Brain microvascular endothelial cell (primary cell): Measurements from ENCODE around the gene ASCL2.

Experiments
- DNase-seq: peaks from one replicate; pipeline ENCODE4 v3.0.0-alpha.2; 2020
- H3K27ac ChIP-seq: fragments of 250-450 bp; sonication (Bioruptor Pico); 2 replicates; pipeline ENCODE4 v1.5.1; 2020; ENCODE audit warnings: mild to moderate bottlenecking, moderate library complexity
- H3K27me3 ChIP-seq: fragments of 250-450 bp; sonication (Bioruptor Pico); replicated peaks from 2 replicates; pipeline ENCODE4 v1.5.1; 2020; ENCODE audit warnings: mild to moderate bottlenecking
- H3K36me3 ChIP-seq: fragments of 250-450 bp; sonication (Bioruptor Pico); replicated peaks from 2 replicates; pipeline ENCODE4 v1.5.1; 2020; ENCODE audit warnings: mild to moderate bottlenecking
- H3K4me3 ChIP-seq: 2 replicates; pipeline ENCODE4 v1.5.1; 2011; ENCODE audit warnings: low read depth, mild to moderate bottlenecking, control low read depth, low read length, moderate library complexity
- CTCF ChIP-seq: IDR thresholded peaks from 2 replicates; pipeline ENCODE4 v1.5.1; 2011; ENCODE audit warnings: low read depth, mild to moderate bottlenecking, moderate library complexity, low read length, control low read depth, inconsistent platforms; ENCODE audit errors: missing control alignments
- in situ Hi-C: cut with HindIII; loops from 2 replicates; pipeline ENCODE4 v1.10.0; 2017; ENCODE audit warnings: low sequenced_read_pairs, low pct_ligation_motif_present

Gene ASCL2

GRCh38 chr11:2305788-2306451 lies 35.5 kb upstream of the ASCL2 start:
- no peak overlapping the region for H3K27ac ChIP-seq
- in situ Hi-C loops: no loop called here
- no peak for DNase-seq

GRCh38 chr11:2305140-2305778 lies 34.9 kb upstream of the ASCL2 start:
- no peak overlapping the region for H3K27ac ChIP-seq
- H3K4me3 ChIP-seq: no peak overlapping the region
- DNase-seq: peak; percentile 67
- in situ Hi-C loops: no loop called here
- peak; percentile 96 for TF ChIP-seq CTCF
- H3K36me3 ChIP-seq: no peaks in the 10 kb centered on the region
- H3K27me3 ChIP-seq: no peaks in the 10 kb centered on the region

More at GRCh38 chr11:2305788-2306451, 35.5 kb upstream of the ASCL2 start:
- TF ChIP-seq CTCF: no peak
- H3K27me3 ChIP-seq: no peaks in the 10 kb centered on the region
- H3K4me3 ChIP-seq: no peak overlapping the region
- H3K36me3 ChIP-seq: no peaks in the 10 kb centered on the region

GRCh38 chr11:2304506-2305139 lies 34.2 kb upstream of the ASCL2 start:
- Histone ChIP-seq H3K27me3 (no peaks in the 10 kb centered on the region), H3K4me3 (no peak overlapping the region), H3K36me3 (no peaks in the 10 kb centered on the region), H3K27ac (no peak overlapping the region)
- TF ChIP-seq CTCF: no peak
- in situ Hi-C loops: no loop called here
- no peak for DNase-seq

GRCh38 chr11:2303627-2304505 lies 33.5 kb upstream of the ASCL2 start:
- H3K27ac ChIP-seq: no peak overlapping the region
- in situ Hi-C loops: no loop called here
- DNase-seq: no peak

More at GRCh38 chr11:2303627-2304505, 33.5 kb upstream of the ASCL2 start:
- Histone ChIP-seq H3K36me3 (no peaks in the 10 kb centered on the region), H3K27me3 (no peaks in the 10 kb centered on the region), H3K4me3 (no peak overlapping the region)
- TF ChIP-seq CTCF: no peak
